NCI-H69 (cell line): Measurements from ENCODE around the gene OBSCN.

Source experiments
- DNase-seq: peaks from one replicate; lab custom pipeline; 2025; lab: John Stamatoyannopoulos, UW

The OBSCN gene

GRCh38 chr1:228420968-228421826, 213.4 kb downstream of the OBSCN start:
- DNase-seq = no peak

GRCh38 chr1:228423404-228424053, 215.7 kb downstream of the OBSCN start:
- no peak for DNase-seq

- DNase-seq = no peak
Observed at GRCh38 chr1:228424685-228425660, 217.1 kb downstream of the OBSCN start.

GRCh38 chr1:228426518-228427175, 218.8 kb downstream of the OBSCN start:
- no peak for DNase-seq

- DNase-seq = no peak
Observed at GRCh38 chr1:228428412-228428811, 220.6 kb downstream of the OBSCN start.
